Stomach (tissue), 4 donors: Measurements from ENCODE around the gene IFNA13.

Source experiments
- CTCF ChIP-seq, 7 experiments: fragments of 450-650 bp in 4 of 7; fragments of 200-600 bp in 3 of 7; sonication (generic) in 3 of 7; IDR thresholded peaks; one replicate each; pipeline ENCODE4 v1.5.1; 2016 to 2019; ENCODE audit warnings: antibody characterized with exemption in 7 of 7, control low read depth in 2 of 7, mild to moderate bottlenecking in 1 of 7
- EP300 ChIP-seq: sonication (generic); formaldehyde crosslinking; IDR thresholded peaks from one replicate; pipeline ENCODE4 v1.6.1; 2017; ENCODE audit warnings: antibody characterized with exemption
- POLR2A ChIP-seq, 4 donors: fragments of 450-650 bp; IDR thresholded peaks; one replicate each; pipeline ENCODE4 v1.6.1; 2016; ENCODE audit warnings: antibody characterized with exemption in 4 of 4, control low read depth in 2 of 4, mild to moderate bottlenecking in 1 of 4, moderate library complexity in 1 of 4
- POLR2AphosphoS5 ChIP-seq, 3 donors: sonication (generic); formaldehyde crosslinking; IDR thresholded peaks; one replicate each; pipeline ENCODE4 v1.6.1; 2016; ENCODE audit warnings: antibody characterized with exemption in 3 of 3

- TF ChIP-seq CTCF (IDR thresholded peaks at IDR 0.05), result no peak
- TF ChIP-seq POLR2A (IDR thresholded peaks at IDR 0.05), result no peak
- TF ChIP-seq POLR2AphosphoS5 (IDR thresholded peaks at IDR 0.05), result no peak
- TF ChIP-seq EP300, result no peak
Measured at GRCh38 chr9:21324047-21324446, 43.8 kb downstream of the IFNA13 start.
